HepG2 (cell line): Measurements from ENCODE around the gene GART.

ENCODE experiments used
- ERF ChIP-seq: IDR thresholded peaks from 2 replicates; pipeline ENCODE4 v1.6.1; 2018; ENCODE audit warnings: missing biosample characterization, missing genetic modification reagents
- KDM1A ChIP-seq: IDR thresholded peaks from 2 replicates; pipeline ENCODE4 v1.6.1; 2016; ENCODE audit warnings: missing compliant biosample characterization
- PHF8 ChIP-seq: sonication (generic); formaldehyde crosslinking; IDR thresholded peaks from 2 replicates; pipeline ENCODE4 v1.5.0; 2020; ENCODE audit warnings: missing genetic modification reagents
- STAT6 ChIP-seq: sonication (generic); formaldehyde crosslinking; IDR thresholded peaks from 2 replicates; pipeline ENCODE4 v1.4.0; 2020; ENCODE audit warnings: missing genetic modification reagents, mild to moderate bottlenecking, borderline replicate concordance
- TCF7 ChIP-seq: sonication (generic); IDR thresholded peaks from 2 replicates; pipeline ENCODE4 v1.6.1; 2016; ENCODE audit warnings: antibody characterized with exemption, low read depth
- TOPORS ChIP-seq: sonication (generic); formaldehyde crosslinking; IDR thresholded peaks from 2 replicates; pipeline ENCODE4 v1.8.0; 2023; ENCODE audit warnings: mild to moderate bottlenecking, missing genetic modification reagents
- YEATS2 ChIP-seq: sonication (generic); formaldehyde crosslinking; IDR thresholded peaks from 2 replicates; pipeline ENCODE4 v1.4.0; 2020; ENCODE audit warnings: missing genetic modification reagents, borderline replicate concordance

GRCh38 chr21:33544451-33545195, 2.7 kb upstream of the GART start:
- no peak for TF ChIP-seq STAT6 (CRISPR knock-in tag)
- TF ChIP-seq KDM1A (CRISPR knock-in tag), result no peak
- no peak for TF ChIP-seq TOPORS (CRISPR knock-in tag)
- no peak for TF ChIP-seq YEATS2 (CRISPR knock-in tag)
- no peak for TF ChIP-seq TCF7
- no peak for TF ChIP-seq ERF (CRISPR knock-in tag)
- no peak for TF ChIP-seq PHF8
